ENCODE results near the gene UFD1.

Gene UFD1

DNA sequence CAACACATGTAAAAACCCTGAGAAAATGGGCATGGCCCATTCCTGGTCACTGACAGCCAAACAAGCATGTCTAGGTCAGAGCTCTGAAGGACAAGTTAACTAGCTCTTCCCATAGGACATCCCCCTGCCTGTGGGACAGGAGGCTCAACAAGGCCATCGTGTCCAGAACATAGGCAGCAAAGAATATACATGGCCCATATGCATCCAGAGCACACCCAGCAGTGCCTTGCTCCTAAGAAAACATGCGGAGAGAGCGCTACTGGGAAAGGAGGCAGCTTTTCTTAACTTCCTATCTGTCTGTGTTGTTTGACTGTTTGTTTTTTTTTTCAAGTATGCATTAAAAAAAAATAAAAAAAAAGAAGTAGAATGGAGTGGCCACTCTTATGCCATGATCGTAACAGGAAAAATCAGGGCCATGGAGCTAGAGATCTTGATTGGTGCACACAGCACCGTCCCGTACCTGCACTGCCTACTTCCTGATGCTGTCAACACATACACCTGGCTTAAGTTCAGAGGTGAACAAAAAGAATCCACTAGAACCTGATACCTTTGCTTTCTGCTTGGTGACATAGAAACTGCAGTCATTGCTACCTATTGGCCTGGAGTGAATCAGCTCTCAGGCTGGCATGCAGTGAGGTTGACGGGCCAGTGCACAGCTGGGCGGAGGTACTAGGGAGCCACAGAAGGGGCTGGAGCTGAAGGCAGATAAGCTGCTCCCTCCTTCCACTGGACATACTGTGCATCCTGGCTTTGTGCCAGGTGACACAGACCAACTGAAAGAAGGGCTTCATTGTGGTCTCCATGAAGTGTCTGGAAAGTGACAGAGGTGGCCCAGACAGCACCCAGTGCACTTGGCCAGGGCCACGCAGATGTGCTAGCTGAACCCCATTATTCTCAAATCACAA is 11.9 kb downstream of the UFD1 start:
- no peak for DNase-seq

GRCh38 chr22:19466126-19466716 is 12.8 kb downstream of the UFD1 start:
- DNase-seq, result peak; percentile 51

- DNase-seq, result no peak
Observed at GRCh38 chr22:19464975-19465374, 14.0 kb downstream of the UFD1 start.

- DNase-seq, result no peak
Observed at GRCh38 chr22:19464546-19464945, 14.4 kb downstream of the UFD1 start.

DNA sequence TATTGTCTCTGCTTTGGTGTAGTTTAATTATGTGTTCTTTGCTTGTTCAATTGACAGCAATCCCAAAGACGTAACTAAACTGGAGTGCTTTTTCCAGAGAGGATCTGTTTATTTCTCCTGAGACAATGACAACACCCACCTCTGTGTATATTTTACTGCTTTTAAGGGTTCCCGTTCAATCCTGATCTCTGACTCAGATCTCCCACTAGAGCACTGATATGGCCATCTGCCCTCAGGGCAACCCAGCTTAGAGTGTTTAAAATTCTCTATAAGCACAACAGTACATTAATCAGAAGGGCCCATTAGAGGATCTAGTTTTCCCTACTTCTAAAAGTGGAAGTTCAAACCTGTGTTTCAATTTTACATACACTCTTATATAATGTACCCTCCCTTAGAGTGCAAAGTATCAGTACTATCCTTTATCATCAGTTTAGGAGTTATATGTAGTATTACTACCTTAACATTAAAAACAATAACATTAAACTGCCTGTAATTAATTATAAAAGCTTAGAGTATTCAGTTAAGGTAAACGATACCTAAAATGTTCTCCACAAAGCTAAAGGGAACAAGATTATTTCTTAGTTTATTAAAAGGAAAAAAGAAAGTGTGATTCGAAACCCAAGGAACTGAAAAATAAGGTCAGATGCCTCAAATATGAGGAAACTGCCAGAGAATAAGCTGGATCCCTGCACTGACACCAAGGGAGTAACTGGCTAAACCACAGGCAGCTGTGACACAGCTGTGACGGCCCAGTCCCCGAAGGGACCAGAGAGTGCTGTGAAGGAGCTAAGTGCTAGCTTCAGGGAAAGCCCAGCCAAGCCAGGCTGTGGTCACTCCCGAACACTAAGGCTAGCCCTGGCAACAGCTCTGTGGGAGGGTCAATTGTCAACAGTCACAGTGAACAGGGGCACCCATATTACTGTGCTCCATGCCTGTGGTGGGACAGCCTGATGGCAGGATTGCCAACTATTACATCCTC is 15.2 kb downstream of the UFD1 start:
- no peak for DNase-seq

DNA sequence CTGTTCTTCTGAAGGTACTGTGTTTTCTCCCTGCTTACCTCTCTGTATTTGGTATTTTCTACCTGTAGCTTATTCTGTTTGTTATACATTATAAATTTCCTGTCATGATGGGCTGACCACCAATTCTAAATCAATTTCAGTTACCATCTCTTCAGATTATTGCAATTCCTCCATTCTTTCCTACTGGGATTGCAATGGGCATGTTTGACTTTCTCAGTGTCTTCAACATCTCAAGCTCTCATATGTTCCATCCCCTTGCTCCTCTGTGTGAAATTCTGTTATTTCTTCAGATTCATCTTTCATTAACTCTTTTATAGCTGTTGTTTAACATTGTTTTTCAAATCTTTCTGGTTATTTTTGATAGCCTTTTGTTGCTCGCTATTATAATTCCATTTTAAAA is 16.0 kb downstream of the UFD1 start:
- no peak for DNase-seq

- DNase-seq, result no peak
Observed at GRCh38 chr22:19461506-19461905, 17.5 kb downstream of the UFD1 start.

DNA sequence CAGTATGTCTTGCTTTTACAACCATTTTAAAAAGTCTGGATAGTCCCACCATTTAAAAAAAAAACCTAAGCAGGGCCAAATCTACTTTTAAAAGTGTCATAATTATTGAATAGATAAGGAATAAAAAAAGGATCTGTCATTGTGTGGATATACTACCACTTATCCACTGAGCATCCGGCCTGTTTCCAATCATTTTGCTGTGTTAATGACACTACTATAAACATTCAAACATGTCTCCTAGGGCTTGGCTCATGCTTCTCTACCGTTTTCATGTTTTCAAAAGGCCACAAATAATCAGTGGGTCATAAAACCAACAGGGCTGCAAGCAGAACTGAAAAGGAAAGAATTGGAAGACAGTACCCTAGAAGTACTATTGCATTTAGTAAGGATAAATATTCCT is 19.0 kb downstream of the UFD1 start:
- no peak for DNase-seq

DNA sequence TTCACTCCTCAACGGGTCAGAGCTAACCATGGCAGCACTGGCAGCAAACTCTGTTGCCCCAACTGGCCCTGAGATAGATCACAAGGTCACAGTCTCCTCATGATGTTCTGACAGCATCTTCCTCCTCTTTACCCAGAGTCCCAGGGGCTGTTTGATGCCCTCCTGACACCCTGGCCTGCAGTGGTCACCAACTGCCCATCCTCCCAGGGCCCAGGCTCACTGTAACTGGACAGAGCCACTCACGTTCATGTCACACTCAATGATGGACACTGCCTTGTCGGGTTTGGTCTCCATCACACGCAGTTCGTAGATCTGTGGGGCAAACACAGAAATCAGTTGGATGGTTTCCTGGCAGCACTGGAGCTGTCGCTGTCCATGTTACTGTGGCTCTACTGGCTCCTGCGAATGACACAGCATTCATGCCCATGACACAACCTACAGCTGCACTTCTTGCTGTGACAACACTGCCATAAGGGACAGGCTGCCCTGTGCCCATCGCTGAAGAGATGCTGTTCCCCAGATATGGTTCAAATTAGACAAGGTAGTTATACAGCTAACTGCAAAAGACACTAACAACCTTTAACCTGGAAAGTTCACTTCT is 21.1 kb downstream of the UFD1 start:
- no peak for DNase-seq

- DNase-seq, result no peak
Observed at GRCh38 chr22:19456541-19456940, 22.5 kb downstream of the UFD1 start.

GRCh38 chr22:19455585-19456370 is 23.2 kb downstream of the UFD1 start:
- no peak for DNase-seq

DNA sequence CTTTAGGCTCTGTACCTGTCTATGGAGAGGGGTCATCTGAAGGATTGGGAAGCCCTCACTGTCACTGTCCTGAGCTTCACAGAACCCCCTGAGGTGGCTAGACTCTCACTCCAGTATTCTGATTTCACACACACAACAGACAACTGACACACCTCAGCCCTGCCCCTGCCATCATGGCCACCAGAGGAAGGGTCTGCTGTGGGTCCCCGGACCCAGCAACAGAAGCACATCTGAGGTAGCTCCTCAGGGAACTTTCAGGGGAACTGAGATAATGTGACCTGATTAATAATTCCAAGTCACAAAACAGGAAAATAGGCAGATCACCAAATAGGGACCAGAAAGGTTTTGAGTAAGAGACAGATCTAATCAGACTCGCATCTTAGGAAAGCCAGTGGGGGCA is 24.0 kb downstream of the UFD1 start:
- no peak for DNase-seq

GRCh38 chr22:19454156-19454555 is 24.8 kb downstream of the UFD1 start:
- no peak for DNase-seq

DNA sequence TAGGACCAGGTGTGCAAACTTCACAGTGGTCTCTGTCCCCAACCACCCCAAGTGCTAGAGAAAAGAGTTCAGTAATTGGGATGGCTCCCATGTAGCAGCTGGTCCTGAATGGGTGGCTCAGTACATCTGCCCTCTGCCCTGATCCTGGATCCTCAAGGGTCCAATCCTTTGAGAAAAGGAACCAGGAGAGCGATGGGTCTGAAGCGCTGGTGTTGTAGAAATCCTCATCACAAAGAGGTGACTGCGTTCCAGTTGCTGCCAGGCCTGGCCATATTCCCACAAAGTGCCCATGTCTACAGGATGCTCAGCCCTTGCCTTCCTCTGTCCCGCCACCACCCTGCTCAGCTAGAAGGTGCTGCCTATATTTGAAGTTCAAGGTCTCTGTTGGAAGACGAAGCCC is 25.3 kb downstream of the UFD1 start:
- no peak for DNase-seq

DNA sequence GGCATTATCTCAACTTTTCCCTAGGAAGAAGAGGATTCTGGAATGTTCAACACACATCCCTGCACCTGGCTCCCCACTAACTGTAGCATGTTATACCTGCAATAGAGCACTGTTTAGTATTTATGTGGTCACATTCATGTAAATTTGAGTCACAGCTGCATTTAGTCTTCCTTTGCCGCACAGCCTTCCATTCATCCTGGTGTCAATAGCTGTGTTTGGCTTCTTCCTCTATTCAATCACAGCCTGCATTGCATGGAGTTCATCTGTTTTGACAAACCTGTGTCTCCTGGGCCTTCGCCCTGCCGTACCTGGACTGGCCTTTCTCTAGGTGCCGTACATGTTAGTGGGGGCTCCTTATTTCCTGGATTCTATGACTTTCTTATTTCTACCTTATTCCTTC is 27.4 kb downstream of the UFD1 start:
- no peak for DNase-seq

- DNase-seq, result no peak
Observed at GRCh38 chr22:19450363-19451175, 28.4 kb downstream of the UFD1 start.

DNA sequence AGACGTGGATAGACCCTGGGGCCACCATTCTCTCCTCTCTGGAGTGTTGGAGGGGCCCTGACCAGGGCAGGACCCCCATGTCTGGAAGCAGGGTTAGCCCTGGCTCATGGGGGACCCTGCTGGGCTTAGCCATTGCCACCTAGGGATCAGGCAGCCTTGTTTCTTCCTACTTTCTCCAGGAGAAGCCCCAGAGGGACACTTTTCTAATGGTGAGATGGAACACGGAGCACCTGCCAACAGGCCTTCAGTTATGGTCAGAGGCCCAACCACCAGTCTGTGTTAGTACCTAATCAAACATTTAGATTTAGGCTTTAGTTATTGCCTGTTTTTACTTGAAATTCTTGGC is 29.6 kb downstream of the UFD1 start:
- DNase-seq, result no peak

GRCh38 chr22:19448739-19449421 is 30.1 kb downstream of the UFD1 start:
- no peak for DNase-seq

DNA sequence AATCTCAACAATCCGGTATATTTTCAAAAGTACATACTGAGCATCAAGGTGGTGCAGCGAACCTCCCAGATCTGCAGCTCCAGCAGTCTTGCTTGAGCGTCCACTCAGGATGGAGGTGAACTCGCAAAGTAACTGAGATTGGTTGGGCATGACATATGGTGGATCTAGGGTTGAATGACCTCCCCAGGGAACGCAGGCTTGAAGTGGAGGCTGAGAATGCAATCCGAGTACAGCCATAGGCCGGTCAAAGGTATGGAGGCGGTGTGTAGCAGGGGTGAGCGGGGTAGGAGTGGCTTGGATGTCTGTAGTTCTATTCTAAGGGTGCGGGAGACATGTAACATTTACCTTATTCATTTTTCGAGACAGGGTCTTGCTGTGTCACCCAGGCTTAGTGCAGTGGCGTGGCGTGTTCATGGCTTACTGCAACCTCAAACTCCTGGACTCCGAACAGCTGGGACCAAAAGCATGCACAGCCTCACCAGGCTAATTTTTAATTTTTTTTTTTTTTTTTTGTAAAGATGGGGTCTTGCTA is 30.9 kb downstream of the UFD1 start:
- peak; percentile 53 for DNase-seq

DNA sequence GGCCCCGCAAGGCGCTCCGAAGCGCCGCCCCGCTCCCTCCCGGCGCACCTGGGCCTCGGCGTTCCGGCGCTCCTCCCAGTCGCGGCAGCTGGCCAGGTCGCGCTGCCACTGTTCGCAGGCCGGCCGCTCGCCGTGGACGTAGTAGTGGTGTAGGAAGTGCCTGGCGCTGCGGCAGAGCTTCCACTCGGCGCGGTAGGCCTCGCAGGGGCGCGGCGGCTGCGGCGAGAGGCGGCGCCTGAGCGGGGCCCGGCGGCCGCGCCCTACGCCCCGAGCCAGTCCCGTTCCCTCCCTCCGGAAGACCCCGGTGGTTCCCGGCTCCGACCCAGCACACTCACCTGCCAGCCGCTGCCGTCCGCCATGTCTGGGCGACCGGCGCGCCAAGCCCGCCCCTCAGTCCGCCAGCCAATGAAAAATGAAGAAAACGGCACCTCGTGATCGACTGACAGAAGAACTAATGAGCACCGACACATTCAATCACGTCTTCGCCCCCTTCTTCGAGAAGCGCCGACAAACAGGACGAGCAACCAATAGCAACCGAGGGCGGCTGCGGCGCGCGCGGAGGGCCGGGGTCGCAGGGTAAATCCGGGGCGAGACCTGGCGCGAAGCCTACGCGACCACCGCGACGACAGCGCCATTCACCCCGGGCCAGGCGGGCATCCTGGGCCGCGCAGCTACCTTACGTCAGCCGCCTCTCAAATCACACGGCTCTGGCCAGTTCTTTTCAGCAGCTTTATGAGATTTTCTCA is 31.5 kb downstream of the UFD1 start, which contains the start of gene C22orf39:
Gene C22orf39, minus strand, starts transcription at position 382 of the 746 bp plus-strand sequence. Its CDS starts 23 bp downstream, at position 359.
- DNase-seq, result peak; percentile 96
